ENCODE results near the gene SLC38A2. TPM values are rescaled to one million over a fixed set of nuclear protein-coding genes. Genes with fewer than 3 reads are reported as not detected.

SLC38A2 gene
- total RNA-seq, 1 experiment from 2014 or later: 453 TPM

- peak; percentile 61 for DNase-seq
- no peak overlapping the region for H3K14ac ChIP-seq (ENCODE audit: insufficient read depth, low read length)
- no peak overlapping the region for H3T11ph ChIP-seq (ENCODE audit: low read length)
- H2BK12ac ChIP-seq (ENCODE audit: insufficient read length, low read depth, low read length): no peak overlapping the region
- no peak overlapping the region for H2BK5ac ChIP-seq (ENCODE audit: insufficient read length, low read length)
- no peaks in the 10 kb centered on the region for H3K9me3 Mint-ChIP-seq
- TF ChIP-seq CTCF (conservative IDR thresholded peaks at IDR 0.05): no peak
- H3K27ac ChIP-seq (ENCODE audit: insufficient read length, low read depth, low read length): peak overlapping the region; percentile 49
- peak overlapping the region; percentile 79 to 95 (median 89) for H3K27ac Mint-ChIP-seq
- no CpG with 5 or more reads among the region's 7 CpGs for WGBS (ENCODE audit: extremely low coverage, insufficient read length, low lambda C conversion rate)
- H2BK20ac ChIP-seq (ENCODE audit: low read depth, low read length, poor library complexity, severe bottlenecking): no peak overlapping the region
- H3K27me3 ChIP-seq (ENCODE audit: insufficient read depth, low read length): no peaks in the 10 kb centered on the region
- H2AK5ac ChIP-seq (ENCODE audit: insufficient read length, low read length): no peak overlapping the region
- peaks cover 2% of the 10 kb centered on the region for H3K79me2 ChIP-seq (ENCODE audit: insufficient read depth, low read length)
- peak overlapping the region; percentile 43 to 68; a peak in 4 of 5 replicates for H3K4me3 Mint-ChIP-seq
- H4K8ac ChIP-seq (replicated peaks; ENCODE audit: insufficient read length, low read depth, low read length): no peak overlapping the region
- H3K4ac ChIP-seq (ENCODE audit: low read depth, low read length): no peak overlapping the region
- H3K23ac ChIP-seq (ENCODE audit: insufficient read length, low read depth, low read length): no peak overlapping the region
- H3K18ac ChIP-seq (ENCODE audit: insufficient read length, low read depth, low read length): no peak overlapping the region
- H3K79me1 ChIP-seq (ENCODE audit: insufficient read depth, low read depth, low read length, poor library complexity, severe bottlenecking): no peaks in the 10 kb centered on the region
- H2AFZ ChIP-seq (ENCODE audit: low read length): no peak overlapping the region
- H4K91ac ChIP-seq (ENCODE audit: insufficient read length, low read depth, low read length): no peak overlapping the region
- H2BK120ac ChIP-seq (ENCODE audit: low read depth, low read length, poor library complexity, severe bottlenecking): no peak overlapping the region
- H3K4me1 ChIP-seq (ENCODE audit: insufficient read depth, low read length): peaks cover 16% of the 10 kb centered on the region; the same call in 1 of the 2 replicates
- peak overlapping the region; percentile 22 for H3K4me2 ChIP-seq (ENCODE audit: insufficient read depth, insufficient read length, low read length)
- peaks cover 16 to 24% (median 18%) of the 10 kb centered on the region in 3 experiments for H3K36me3 Mint-ChIP-seq (ENCODE audit: insufficient read depth in 1 of 3, low read depth in 3 of 3)
- H2BK15ac ChIP-seq (ENCODE audit: low read depth, low read length): no peak overlapping the region
- H3K9ac ChIP-seq (ENCODE audit: extremely low read depth, insufficient read length, low read length): no peak overlapping the region
- peaks cover 59 to 74% of the 10 kb centered on the region in 2 experiments for H3K4me1 Mint-ChIP-seq
- no peak overlapping the region for H4K5ac ChIP-seq (ENCODE audit: insufficient read length, low read depth, low read length)
- no peak overlapping the region for H3K56ac ChIP-seq (ENCODE audit: insufficient read length, low read depth, low read length)
- no peaks in the 10 kb centered on the region for H4K20me1 ChIP-seq (ENCODE audit: control insufficient read depth, insufficient read depth, insufficient read length)
- H3K23me2 ChIP-seq (ENCODE audit: insufficient read length, low read depth, low read length, poor library complexity, severe bottlenecking): peaks cover 10% of the 10 kb centered on the region
- H3K9me3 ChIP-seq (ENCODE audit: control insufficient read depth, low read depth, low read length): no peaks in the 10 kb centered on the region
- H3K27me3 Mint-ChIP-seq (ENCODE audit: low read depth): no peaks in the 10 kb centered on the region
These were observed 14.5 kb upstream of the SLC38A2 start for GRCh38 chr12:46386877-46387629.
